ENCODE data around the gene ATP6V1C2. TPM values are rescaled to one million over a fixed set of nuclear protein-coding genes. Genes with fewer than 3 reads are reported as not detected.

Gene ATP6V1C2
- polyA plus RNA-seq, 1 donor, result 8.1 TPM

Other genes with a start within 250 kb of the ATP6V1C2 start
- 32.1 TPM for gene NOL10, start 31.7 kb upstream of the ATP6V1C2 start, polyA plus RNA-seq (ENCODE audit: insufficient read length)
- 328 TPM for gene PDIA6, start 91.2 kb downstream of the ATP6V1C2 start, polyA plus RNA-seq (ENCODE audit: insufficient read length)
- gene KCNF1, start 190.3 kb downstream of the ATP6V1C2 start, polyA plus RNA-seq (ENCODE audit: insufficient read length), result 0.95 TPM

Measured in left kidney (tissue), 1 donor.